H9 (cell line): Measurements from ENCODE around the gene ZNF232. TPM values are rescaled to one million over a fixed set of nuclear protein-coding genes. Genes with fewer than 3 reads are reported as not detected.
"Not testable (repeated sequence)": the region's sequence is repeated elsewhere in the genome, so short reads cannot be mapped to it uniquely, and the experiment has no call there.

Source experiments
- DNase-seq: peaks from one replicate; pipeline ENCODE4 v3.0.0-alpha.2; 2017
- H2AFZ ChIP-seq: one replicate; pipeline ENCODE4 v1.6.1; 2013; ENCODE audit warnings: mild to moderate bottlenecking, low read length, control low read depth, moderate library complexity
- H2AK5ac ChIP-seq: 2 replicates; pipeline ENCODE4 v1.6.1; 2013; ENCODE audit warnings: low read length, control low read depth, mixed read lengths; ENCODE audit not compliant: insufficient read length
- H2BK120ac ChIP-seq: one replicate; pipeline ENCODE4 v1.6.1; 2013; ENCODE audit warnings: low read depth, mild to moderate bottlenecking, low read length, control low read depth, inconsistent platforms; ENCODE audit not compliant: poor library complexity, severe bottlenecking
- H2BK12ac ChIP-seq: 2 replicates; pipeline ENCODE4 v1.6.1; 2013; ENCODE audit warnings: low read length, control low read depth, mixed read lengths, low read depth; ENCODE audit not compliant: insufficient read length
- H2BK15ac ChIP-seq: 2 replicates; pipeline ENCODE4 v1.6.1; 2013; ENCODE audit warnings: low read depth, low read length, control low read depth
- H2BK20ac ChIP-seq: one replicate; pipeline ENCODE4 v1.6.1; 2013; ENCODE audit warnings: low read depth, mild to moderate bottlenecking, low read length, control low read depth, inconsistent platforms; ENCODE audit not compliant: poor library complexity, severe bottlenecking
- H2BK5ac ChIP-seq: 2 replicates; pipeline ENCODE4 v1.6.1; 2013; ENCODE audit warnings: low read length, control low read depth, mixed read lengths; ENCODE audit not compliant: insufficient read length
- H3K14ac ChIP-seq: 2 replicates; pipeline ENCODE4 v1.6.1; 2013; ENCODE audit warnings: low read length, control low read depth; ENCODE audit not compliant: insufficient read depth
- H3K18ac ChIP-seq: 2 replicates; pipeline ENCODE4 v1.6.1; 2013; ENCODE audit warnings: low read depth, mild to moderate bottlenecking, mixed read lengths, low read length, control low read depth; ENCODE audit not compliant: insufficient read length
- H3K23ac ChIP-seq: 2 replicates; pipeline ENCODE4 v1.6.1; 2013; ENCODE audit warnings: low read length, control low read depth, mixed read lengths, low read depth; ENCODE audit not compliant: insufficient read length
- H3K23me2 ChIP-seq: 2 replicates; pipeline ENCODE4 v1.6.1; 2013; ENCODE audit warnings: low read depth, mild to moderate bottlenecking, mixed read lengths, low read length, control low read depth; ENCODE audit not compliant: insufficient read length, poor library complexity, severe bottlenecking
- H3K27ac ChIP-seq: 2 replicates; pipeline ENCODE4 v1.5.1; 2013; ENCODE audit warnings: low read length, control low read depth, mixed read lengths, low read depth; ENCODE audit not compliant: insufficient read length
- H3K27me3 ChIP-seq: 2 replicates; pipeline ENCODE4 v1.6.1; 2013; ENCODE audit warnings: low read length, control low read depth, inconsistent platforms; ENCODE audit not compliant: insufficient read depth
- H3K4ac ChIP-seq: 2 replicates; pipeline ENCODE4 v1.6.1; 2013; ENCODE audit warnings: low read depth, mild to moderate bottlenecking, control low read depth, inconsistent platforms, low read length, moderate library complexity
- H3K4me1 ChIP-seq: 2 replicates; pipeline ENCODE4 v1.6.1; 2013; ENCODE audit warnings: low read length, control low read depth, inconsistent platforms; ENCODE audit not compliant: insufficient read depth
- H3K4me2 ChIP-seq: 2 replicates; pipeline ENCODE4 v1.6.1; 2013; ENCODE audit warnings: low read length, control low read depth, mixed read lengths; ENCODE audit not compliant: insufficient read length, insufficient read depth
- H3K56ac ChIP-seq: 2 replicates; pipeline ENCODE4 v1.6.1; 2013; ENCODE audit warnings: low read depth, mild to moderate bottlenecking, mixed read lengths, low read length, control low read depth; ENCODE audit not compliant: insufficient read length
- H3K79me1 ChIP-seq: 2 replicates; pipeline ENCODE4 v1.6.1; 2013; ENCODE audit warnings: low read depth, mild to moderate bottlenecking, moderate library complexity, low read length, control low read depth, inconsistent platforms; ENCODE audit not compliant: insufficient read depth, poor library complexity, severe bottlenecking
- H3K79me2 ChIP-seq: 2 replicates; pipeline ENCODE4 v1.6.1; 2013; ENCODE audit warnings: low read length, control low read depth, inconsistent platforms; ENCODE audit not compliant: insufficient read depth
- H3K9ac ChIP-seq: 2 replicates; pipeline ENCODE4 v1.6.1; 2013; ENCODE audit warnings: low read length, control low read depth, mixed read lengths; ENCODE audit not compliant: insufficient read length; ENCODE audit errors: extremely low read depth
- H3K9me3 ChIP-seq: one replicate; pipeline ENCODE4 v1.6.1; 2013; ENCODE audit warnings: low read depth, low read length, inconsistent platforms; ENCODE audit not compliant: control insufficient read depth
- H3T11ph ChIP-seq: one replicate; pipeline ENCODE4 v1.6.1; 2013; ENCODE audit warnings: mild to moderate bottlenecking, low read length, control low read depth, inconsistent platforms
- H4K20me1 ChIP-seq: one replicate; pipeline ENCODE4 v1.6.1; 2013; ENCODE audit not compliant: control insufficient read depth, insufficient read length, insufficient read depth
- H4K5ac ChIP-seq: 2 replicates; pipeline ENCODE4 v1.6.1; 2013; ENCODE audit warnings: low read depth, mild to moderate bottlenecking, mixed read lengths, low read length, control low read depth; ENCODE audit not compliant: insufficient read length
- H4K8ac ChIP-seq: replicated peaks from 2 replicates; pipeline ENCODE4 v1.6.1; 2013; ENCODE audit warnings: low read length, control low read depth, mixed read lengths, low read depth; ENCODE audit not compliant: insufficient read length
- H4K91ac ChIP-seq: 2 replicates; pipeline ENCODE4 v1.6.1; 2013; ENCODE audit warnings: low read depth, mild to moderate bottlenecking, moderate library complexity, mixed read lengths, low read length, control low read depth; ENCODE audit not compliant: insufficient read length
- H3K27ac Mint-ChIP-seq, 3 experiments: 2 replicates in 2 of 3; 3 replicates in 1 of 3; pipeline ENCODE4 v1.8.0; 2020 to 2021; ENCODE audit warnings: mixed read lengths in 3 of 3, mild to moderate bottlenecking in 1 of 3, moderate library complexity in 1 of 3
- H3K27me3 Mint-ChIP-seq: 2 replicates; pipeline ENCODE4 v1.8.0; 2021; ENCODE audit warnings: low read depth, mild to moderate bottlenecking, moderate library complexity, mixed read lengths
- H3K36me3 Mint-ChIP-seq, 3 experiments: 2 replicates in 2 of 3; 3 replicates in 1 of 3; pipeline ENCODE4 v1.8.0; 2020 to 2021; ENCODE audit warnings: low read depth in 3 of 3, mixed read lengths in 3 of 3; ENCODE audit not compliant: insufficient read depth in 1 of 3
- H3K4me1 Mint-ChIP-seq, 2 experiments: 2 replicates each; pipeline ENCODE4 v1.8.0; 2020; ENCODE audit warnings: mixed read lengths in 2 of 2
- H3K4me3 Mint-ChIP-seq, 2 experiments: 2 replicates in 1 of 2; 3 replicates in 1 of 2; pipeline ENCODE4 v1.8.0; 2020 to 2021; ENCODE audit warnings: mild to moderate bottlenecking in 2 of 2, mixed read lengths in 2 of 2, moderate library complexity in 1 of 2
- H3K9me3 Mint-ChIP-seq, 2 experiments: 2 replicates in 1 of 2; 3 replicates in 1 of 2; pipeline ENCODE4 v1.8.0; 2020; ENCODE audit warnings: mild to moderate bottlenecking in 2 of 2, mixed read lengths in 2 of 2, moderate library complexity in 1 of 2
- CTCF ChIP-seq: fragments of 200-600 bp; sonication (generic); conservative IDR thresholded peaks from 3 replicates; pipeline ENCODE4 v1.8.0; 2021; ENCODE audit warnings: antibody characterized with exemption, mild to moderate bottlenecking
- WGBS: extraction: QIAGEN DNeasy Blood & Tissue Kit; methylation state at CpG from one replicate; pipeline ENCODE4 v1.1.7; 2013; ENCODE audit warnings: missing lambda C conversion rate, low lambda C conversion rate, mixed read lengths; ENCODE audit not compliant: insufficient read length; ENCODE audit errors: extremely low coverage; 5-methylcytosine and 5-hydroxymethylcytosine counted together
- total RNA-seq: library from RNA; stranded (reverse); gene quantifications from 2 replicates; pipeline ENCODE4 v1.2.1, GENCODE V29; 2021

ZNF232 gene
- total RNA-seq, 1 experiment from 2014 or later: 46.4 TPM

GRCh38 chr17:5128905-5129535, 17.3 kb upstream of the ZNF232 start:
- Histone ChIP-seq H3K4me2 (no peak overlapping the region), H4K20me1 (no peaks in the 10 kb centered on the region), H4K8ac (no peak overlapping the region), H2BK120ac (no peak overlapping the region), H3K23me2 (no peaks in the 10 kb centered on the region), H3K14ac (no peak overlapping the region), H3K9ac (no peak overlapping the region), H3K79me1 (no peaks in the 10 kb centered on the region), H4K5ac (no peak overlapping the region), H3K4ac (no peak overlapping the region), H2AK5ac (no peak overlapping the region), H2AFZ (no peak overlapping the region), H3K4me1 (no peaks in the 10 kb centered on the region), H2BK15ac (no peak overlapping the region), H2BK20ac (no peak overlapping the region), H3K27ac (no peak overlapping the region), H3K27me3 (no peaks in the 10 kb centered on the region), H3K56ac (no peak overlapping the region), H3T11ph (no peak overlapping the region), H4K91ac (no peak overlapping the region), H3K18ac (no peak overlapping the region), H3K23ac (no peak overlapping the region), H3K9me3 (no peaks in the 10 kb centered on the region), H3K79me2 (no peaks in the 10 kb centered on the region), H2BK5ac (no peak overlapping the region), H2BK12ac (no peak overlapping the region)
- Mint-ChIP-seq H3K36me3 (no peaks in the 10 kb centered on the region), H3K4me1 (no peaks in the 10 kb centered on the region), H3K27ac (no peak overlapping the region), H3K4me3 (no peak overlapping the region), H3K9me3 (no peaks in the 10 kb centered on the region), H3K27me3 (peaks cover 35% of the 10 kb centered on the region)
- no peak for TF ChIP-seq CTCF
- WGBS: no CpG with 5 or more reads among the region's 11 CpGs
- DNase-seq: no peak

- not testable (repeated sequence) for H3K9me3 ChIP-seq, H3K36me3 Mint-ChIP-seq, H2BK120ac ChIP-seq, H3K27ac Mint-ChIP-seq, H3K27ac ChIP-seq, H3K14ac ChIP-seq, H2AFZ ChIP-seq, H2BK15ac ChIP-seq, H3K9me3 Mint-ChIP-seq, H3K79me2 ChIP-seq, H3K9ac ChIP-seq, H3K4me1 ChIP-seq, H4K20me1 ChIP-seq, DNase-seq, H4K91ac ChIP-seq, H3K56ac ChIP-seq, H3K79me1 ChIP-seq, H3K4ac ChIP-seq, H3K4me3 Mint-ChIP-seq, H2AK5ac ChIP-seq, H3K23me2 ChIP-seq, H2BK20ac ChIP-seq, H2BK5ac ChIP-seq, H3K4me1 Mint-ChIP-seq, H4K5ac ChIP-seq, H4K8ac ChIP-seq, H3T11ph ChIP-seq, H3K27me3 ChIP-seq, H2BK12ac ChIP-seq, H3K4me2 ChIP-seq, H3K23ac ChIP-seq, H3K18ac ChIP-seq
- WGBS: no CpG with 5 or more reads among the region's 8 CpGs
- H3K27me3 Mint-ChIP-seq: peaks cover 38% of the 10 kb centered on the region
Measured at GRCh38 chr17:5128387-5128786, 16.7 kb upstream of the ZNF232 start.
